HCT116 (cell line): ENCODE results near the gene LCLAT1. TPM values are rescaled to one million over a fixed set of nuclear protein-coding genes. Genes with fewer than 3 reads are reported as not detected.

Experiments used
- ATAC-seq: fragments of 200-7000 bp; cut with Tn5 transposase; 2 replicates; pipeline ENCODE4 v1.9.1; 2020; ENCODE audit warnings: mild to moderate bottlenecking, moderate library complexity
- BruUV-seq: library from RNA; stranded (reverse); fragments of 400-500 nt; replicated peaks from 2 replicates; lab custom pipeline; 2021; lab: Mats Ljungman, UMichigan
- CTCF ChIA-PET: fragments of 300-600 bp; sonication (Branson Sonifier 250); formaldehyde crosslinking; loops from one replicate; lab custom pipeline; 2021; ENCODE audit warnings: antibody characterized with exemption; lab: Charles Lee
- POLR2A ChIA-PET: fragments of 300-600, 350-600 bp; sonication (Branson Sonifier 250); formaldehyde crosslinking; loops from one replicate; lab custom pipeline; 2021; ENCODE audit warnings: antibody characterized with exemption; lab: Charles Lee
- RAD21 ChIA-PET, 2 experiments: fragments of 300-600 bp; sonication (Branson Sonifier 250); formaldehyde crosslinking; loops; one replicate each; lab custom pipeline; 2023; ENCODE audit warnings: low total read pairs in 2 of 2; ENCODE audit not compliant: uncharacterized antibody in 2 of 2, unreplicated experiment in 2 of 2, low non-redundant PET in 1 of 2; lab: Charles Lee
- DNase-seq: peaks from one replicate; pipeline ENCODE4 v3.0.0-alpha.2; 2010; ENCODE audit warnings: low read depth, low spot score
- H2AFZ ChIP-seq: fragments of 200-600 bp; shearing (Covaris generic), sonication (generic); 2 replicates; pipeline ENCODE4 v1.6.1; 2017; ENCODE audit warnings: low read depth, mixed run types, mixed read lengths, antibody characterized with exemption, low read length; ENCODE audit not compliant: poor library complexity, severe bottlenecking
- H3K27ac ChIP-seq: 2 replicates; pipeline ENCODE4 v1.5.1; 2012; ENCODE audit warnings: low read depth, low read length
- H3K27me3 ChIP-seq: fragments of 200-600 bp; sonication (generic); 2 replicates; pipeline ENCODE4 v1.6.1; 2016; ENCODE audit warnings: mixed run types, low read length, mixed read lengths; ENCODE audit not compliant: insufficient read depth
- H3K36me3 ChIP-seq, 2 experiments: fragments of 200-500 bp in 1 of 2; fragments of 200-600 bp in 1 of 2; sonication (Bioruptor generic) in 1 of 2; sonication (generic) in 1 of 2; 2 replicates each; pipeline versions ENCODE4 v1.5.1 to v1.6.1; 2014 to 2016; ENCODE audit warnings: low read length in 2 of 2, inconsistent platforms in 1 of 2, mixed read lengths in 1 of 2, mixed run types in 1 of 2; ENCODE audit not compliant: insufficient read depth in 2 of 2, control insufficient read depth in 1 of 2
- H3K4me1 ChIP-seq, 2 experiments: fragments of 200-600 bp in 1 of 2; sonication (generic) in 1 of 2; 2 replicates each; pipeline versions ENCODE4 v1.5.1 to v1.6.1; 2012 to 2017; ENCODE audit warnings: low read length in 2 of 2, inconsistent platforms in 1 of 2, mild to moderate bottlenecking in 1 of 2, mixed read lengths in 1 of 2, mixed run types in 1 of 2, moderate library complexity in 1 of 2; ENCODE audit not compliant: insufficient read depth in 2 of 2, control insufficient read depth in 1 of 2
- H3K4me2 ChIP-seq: fragments of 200-600 bp; sonication (generic); 2 replicates; pipeline ENCODE4 v1.6.1; 2017; ENCODE audit warnings: mixed run types, low read length, mixed read lengths
- H3K4me3 ChIP-seq, 2 experiments: fragments of 200-600 bp in 1 of 2; sonication (generic) in 1 of 2; replicated peaks in 1 of 2; 2 replicates each; pipeline ENCODE4 v1.5.1; 2011 to 2016; ENCODE audit warnings: low read length in 2 of 2, control low read depth in 1 of 2, low read depth in 1 of 2, mild to moderate bottlenecking in 1 of 2, mixed read lengths in 1 of 2, mixed run types in 1 of 2
- H3K79me2 ChIP-seq: fragments of 200-600 bp; sonication (generic); 2 replicates; pipeline ENCODE4 v1.6.1; 2017; ENCODE audit warnings: mild to moderate bottlenecking, mixed run types, low read length, moderate library complexity, mixed read lengths; ENCODE audit not compliant: insufficient read depth
- H3K9ac ChIP-seq: fragments of 200-600 bp; sonication (generic); 2 replicates; pipeline ENCODE4 v1.6.1; 2016; ENCODE audit warnings: low read length, mixed read lengths
- H3K9me2 ChIP-seq: fragments of 200-600 bp; sonication (generic), shearing (Covaris generic); 2 replicates; pipeline ENCODE4 v1.6.1; 2017; ENCODE audit warnings: mixed run types, mild to moderate bottlenecking, moderate library complexity; ENCODE audit not compliant: insufficient read depth
- H3K9me3 ChIP-seq, 2 experiments: fragments of 200-500 bp in 1 of 2; fragments of 200-600 bp in 1 of 2; sonication (Bioruptor generic) in 1 of 2; sonication (generic) in 1 of 2; 2 replicates each; pipeline ENCODE4 v1.6.1; 2014 to 2017; ENCODE audit warnings: low read length in 2 of 2, mixed read lengths in 2 of 2, inconsistent platforms in 1 of 2, low read depth in 1 of 2, mild to moderate bottlenecking in 1 of 2, mixed run types in 1 of 2, moderate library complexity in 1 of 2; ENCODE audit not compliant: control insufficient read depth in 1 of 2, insufficient read depth in 1 of 2
- H4K20me1 ChIP-seq: fragments of 200-600 bp; sonication (generic), shearing (Covaris generic); 2 replicates; pipeline ENCODE4 v1.6.1; 2017; ENCODE audit warnings: mixed run types, mild to moderate bottlenecking, moderate library complexity; ENCODE audit not compliant: insufficient read depth
- CBX3 ChIP-seq: IDR thresholded peaks from 2 replicates; pipeline ENCODE4 v1.6.1; 2012; ENCODE audit warnings: low read depth
- CEBPB ChIP-seq: IDR thresholded peaks from 2 replicates; pipeline ENCODE4 v1.6.1; 2012; ENCODE audit warnings: low read depth
- EGR1 ChIP-seq: IDR thresholded peaks from 2 replicates; pipeline ENCODE4 v1.6.1; 2012; ENCODE audit warnings: low read depth
- ELF1 ChIP-seq: IDR thresholded peaks from 2 replicates; pipeline ENCODE4 v1.6.1; 2012; ENCODE audit warnings: low read depth, borderline replicate concordance
- EZH2 ChIP-seq: fragments of 200-600 bp; sonication (generic); IDR thresholded peaks from 2 replicates; pipeline ENCODE4 v1.6.1; 2017; ENCODE audit warnings: antibody characterized with exemption, mixed run types
- EZH2phosphoT487 ChIP-seq: fragments of 200-600 bp; IDR thresholded peaks from 2 replicates; pipeline ENCODE4 v1.6.1; 2018; ENCODE audit warnings: antibody characterized with exemption, borderline replicate concordance
- JUND ChIP-seq: IDR thresholded peaks from 2 replicates; pipeline ENCODE4 v1.6.1; 2012
- MAX ChIP-seq: IDR thresholded peaks from 2 replicates; pipeline ENCODE4 v1.6.1; 2012
- POLR2A ChIP-seq: IDR thresholded peaks from 2 replicates; pipeline ENCODE4 v1.7.0; 2011; ENCODE audit warnings: borderline replicate concordance; ENCODE audit not compliant: insufficient read depth, insufficient read length; ENCODE audit errors: extremely low read depth
- POLR2AphosphoS5 ChIP-seq: IDR thresholded peaks from 2 replicates; pipeline ENCODE4 v1.6.1; 2011; ENCODE audit warnings: mild to moderate bottlenecking, low read depth, low read length, moderate library complexity
- RAD21 ChIP-seq: IDR thresholded peaks from 2 replicates; pipeline ENCODE4 v1.6.1; 2012; ENCODE audit warnings: low read depth, mild to moderate bottlenecking
- SIN3A ChIP-seq: IDR thresholded peaks from 2 replicates; pipeline ENCODE4 v1.6.1; 2012; ENCODE audit warnings: low read depth
- SP1 ChIP-seq: IDR thresholded peaks from 2 replicates; pipeline ENCODE4 v1.6.1; 2012; ENCODE audit warnings: low read depth
- SRF ChIP-seq: IDR thresholded peaks from 2 replicates; pipeline ENCODE4 v1.6.1; 2012; ENCODE audit warnings: low read depth
- TCF7L2 ChIP-seq: IDR thresholded peaks from 2 replicates; pipeline ENCODE4 v1.7.0; 2011; ENCODE audit warnings: borderline replicate concordance, inconsistent platforms; ENCODE audit not compliant: insufficient read depth, insufficient read length; ENCODE audit errors: extremely low read depth
- YY1 ChIP-seq: IDR thresholded peaks from 2 replicates; pipeline ENCODE4 v1.6.1; 2011; ENCODE audit warnings: low read length, low read depth, moderate library complexity, mild to moderate bottlenecking; ENCODE audit not compliant: insufficient replicate concordance; ENCODE audit errors: extremely low read depth
- ZFX ChIP-seq: fragments of 450-650 bp; IDR thresholded peaks from 2 replicates; pipeline ENCODE4 v1.6.1; 2017
- ZNF274 ChIP-seq: fragments of 200-500 bp; sonication (Bioruptor generic); IDR thresholded peaks from 2 replicates; pipeline ENCODE4 v1.6.1; 2014; ENCODE audit warnings: mild to moderate bottlenecking, low read depth, low read length, inconsistent platforms
- intact Hi-C: fragments of 100-400 bp; cut with micrococcal nuclease; formaldehyde crosslinking; loops from 2 replicates; pipeline ENCODE4 v1.10.0; 2022
- total RNA-seq: library from RNA; stranded (reverse); gene quantifications from one replicate; pipeline ENCODE4 v1.2.1, GENCODE V29; 2021; ENCODE audit not compliant: unreplicated experiment
- TF ChIP-seq, protein P1 (sequence below): IDR thresholded peaks from 2 replicates; pipeline ENCODE4 v1.6.1; 2012
- TF ChIP-seq, protein P2 (sequence below), 3 experiments: fragments of 200-600 bp in 1 of 3; sonication (generic) in 1 of 3; IDR thresholded peaks in 2 of 3; conservative IDR thresholded peaks in 1 of 3; 2 replicates each; pipeline ENCODE4 v1.5.1; 2012 to 2017; ENCODE audit warnings: low read depth in 2 of 3, low read length in 2 of 3, antibody characterized with exemption in 1 of 3, borderline replicate concordance in 1 of 3, control low read depth in 1 of 3, mild to moderate bottlenecking in 1 of 3, mixed read lengths in 1 of 3, mixed run types in 1 of 3, moderate library complexity in 1 of 3; ENCODE audit not compliant: insufficient read depth in 1 of 3

The LCLAT1 gene
- total RNA-seq, 1 experiment from 2014 or later = 36.2 TPM

DNA sequence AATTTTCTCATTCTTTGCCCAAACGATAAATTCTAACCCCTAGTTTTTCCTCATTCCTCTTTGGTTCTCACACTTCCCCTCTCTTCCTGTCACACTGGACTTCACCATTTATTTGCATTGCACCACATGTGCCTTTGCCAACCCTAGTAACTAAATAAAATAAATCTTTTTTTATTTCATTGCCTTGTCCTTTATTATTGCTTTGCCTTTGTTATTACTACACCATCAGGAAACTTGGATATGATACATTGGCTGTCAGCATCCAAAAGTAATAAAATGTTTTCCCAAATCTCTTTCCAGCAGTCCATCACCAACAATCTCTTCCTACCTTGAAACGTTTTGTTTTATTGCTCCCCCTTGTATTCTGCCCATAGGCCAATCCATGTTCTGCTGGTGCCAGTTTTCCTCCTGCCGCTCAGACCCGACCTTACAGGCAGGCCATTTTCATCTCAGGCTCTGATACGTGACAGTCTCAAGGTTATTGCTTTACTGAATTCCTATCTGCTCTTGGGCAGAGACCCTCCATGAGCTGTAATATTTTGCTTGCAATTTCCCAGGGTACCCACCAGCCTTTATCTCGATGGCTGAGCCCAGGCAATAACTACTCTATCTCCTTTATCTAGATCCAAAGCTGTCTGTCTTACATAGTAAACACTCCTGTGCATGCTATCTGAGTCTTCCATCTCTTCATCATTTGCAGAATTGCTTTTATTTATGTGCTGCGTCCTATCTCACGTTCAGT lies 19.3 kb upstream of the LCLAT1 start:
- H3K79me2 ChIP-seq = no peaks in the 10 kb centered on the region
- DNase-seq (no peak), ATAC-seq (no peak)
- H3K4me3 ChIP-seq = no peak overlapping the region
- H3K9me3 ChIP-seq = no peaks in the 10 kb centered on the region
- H3K4me2 ChIP-seq = no peak overlapping the region
- H2AFZ ChIP-seq = no peak overlapping the region
- no peak overlapping the region for H3K9ac ChIP-seq
- RAD21 ChIA-PET = no interaction called here
- intact Hi-C loops = no loop called here
- no peaks in the 10 kb centered on the region for H4K20me1 ChIP-seq
- POLR2A ChIA-PET = no interaction called here
- BruUV-seq = no TSS peak
- TF ChIP-seq JUND (no peak), ELF1 (no peak), EGR1 (no peak), EZH2 (no peak), POLR2AphosphoS5 (no peak), CEBPB (no peak), YY1 (no peak), POLR2A (no peak), RAD21 (no peak)
- TF ChIP-seq, protein P1, sequence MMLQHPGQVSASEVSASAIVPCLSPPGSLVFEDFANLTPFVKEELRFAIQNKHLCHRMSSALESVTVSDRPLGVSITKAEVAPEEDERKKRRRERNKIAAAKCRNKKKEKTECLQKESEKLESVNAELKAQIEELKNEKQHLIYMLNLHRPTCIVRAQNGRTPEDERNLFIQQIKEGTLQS = no peak
- CTCF ChIA-PET = no interaction called here
- H3K9me2 ChIP-seq = no peaks in the 10 kb centered on the region
- no peaks in the 10 kb centered on the region for H3K27me3 ChIP-seq
- H3K4me1 ChIP-seq = peaks cover 0 to 4% of the 10 kb centered on the region in 2 experiments; a peak in 3 of 4 replicates
- no peaks in the 10 kb centered on the region for H3K36me3 ChIP-seq
- H3K27ac ChIP-seq = no peak overlapping the region

GRCh38 chr2:30428348-30428662 lies 18.7 kb upstream of the LCLAT1 start:
- no peaks in the 10 kb centered on the region for H3K9me2 ChIP-seq
- no peaks in the 10 kb centered on the region for H3K79me2 ChIP-seq
- H3K36me3 ChIP-seq = no peaks in the 10 kb centered on the region
- no peaks in the 10 kb centered on the region for H3K9me3 ChIP-seq
- CTCF ChIA-PET = no interaction called here
- H3K4me2 ChIP-seq = no peak overlapping the region
- no peak overlapping the region for H3K4me3 ChIP-seq
- H3K27me3 ChIP-seq = no peaks in the 10 kb centered on the region
- H3K4me1 ChIP-seq = no peaks in the 10 kb centered on the region
- H3K27ac ChIP-seq = no peak overlapping the region
- ATAC-seq (no peak), DNase-seq (no peak)
- POLR2A ChIA-PET = no interaction called here
- H4K20me1 ChIP-seq = no peaks in the 10 kb centered on the region
- H2AFZ ChIP-seq = no peak overlapping the region
- H3K9ac ChIP-seq = no peak overlapping the region
- BruUV-seq = no TSS peak
- intact Hi-C loops = no loop called here
- RAD21 ChIA-PET = no interaction called here
- TF ChIP-seq TCF7L2 = no peak
- no peak for TF ChIP-seq YY1
- TF ChIP-seq RAD21 = no peak
- TF ChIP-seq SP1 = no peak
- TF ChIP-seq, protein P2, sequence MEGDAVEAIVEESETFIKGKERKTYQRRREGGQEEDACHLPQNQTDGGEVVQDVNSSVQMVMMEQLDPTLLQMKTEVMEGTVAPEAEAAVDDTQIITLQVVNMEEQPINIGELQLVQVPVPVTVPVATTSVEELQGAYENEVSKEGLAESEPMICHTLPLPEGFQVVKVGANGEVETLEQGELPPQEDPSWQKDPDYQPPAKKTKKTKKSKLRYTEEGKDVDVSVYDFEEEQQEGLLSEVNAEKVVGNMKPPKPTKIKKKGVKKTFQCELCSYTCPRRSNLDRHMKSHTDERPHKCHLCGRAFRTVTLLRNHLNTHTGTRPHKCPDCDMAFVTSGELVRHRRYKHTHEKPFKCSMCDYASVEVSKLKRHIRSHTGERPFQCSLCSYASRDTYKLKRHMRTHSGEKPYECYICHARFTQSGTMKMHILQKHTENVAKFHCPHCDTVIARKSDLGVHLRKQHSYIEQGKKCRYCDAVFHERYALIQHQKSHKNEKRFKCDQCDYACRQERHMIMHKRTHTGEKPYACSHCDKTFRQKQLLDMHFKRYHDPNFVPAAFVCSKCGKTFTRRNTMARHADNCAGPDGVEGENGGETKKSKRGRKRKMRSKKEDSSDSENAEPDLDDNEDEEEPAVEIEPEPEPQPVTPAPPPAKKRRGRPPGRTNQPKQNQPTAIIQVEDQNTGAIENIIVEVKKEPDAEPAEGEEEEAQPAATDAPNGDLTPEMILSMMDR (IDR thresholded peaks at IDR 0.05 in 2 of 3, conservative IDR thresholded peaks at IDR 0.05 in 1 of 3; ENCODE audit: borderline replicate concordance in 1 of 3, insufficient read depth in 1 of 3, low read depth in 2 of 3, low read length in 2 of 3) = no peak
- no peak for TF ChIP-seq CBX3
- TF ChIP-seq POLR2AphosphoS5 = no peak
- TF ChIP-seq, protein P1 = no peak
- no peak for TF ChIP-seq SIN3A
- no peak for TF ChIP-seq ZFX
- no peak for TF ChIP-seq SRF
- no peak for TF ChIP-seq POLR2A
- no peak for TF ChIP-seq EZH2
- no peak for TF ChIP-seq MAX
- TF ChIP-seq EGR1 = no peak
- no peak for TF ChIP-seq ZNF274
- TF ChIP-seq EZH2phosphoT487 = no peak
- no peak for TF ChIP-seq CEBPB
